K562 (cell line): ENCODE measurements around the gene JAKMIP1. TPM values are rescaled to one million over a fixed set of nuclear protein-coding genes. Genes with fewer than 3 reads are reported as not detected.

Experiments used
- ATAC-seq: fragments of 200-7000 bp; cut with Tn5 transposase; 3 replicates; pipeline ENCODE4 v1.9.1; 2020; ENCODE audit warnings: moderate library complexity
- BruUV-seq: library from RNA; stranded (reverse); fragments of 400-500 nt; replicated peaks from 2 replicates; lab custom pipeline; 2021; lab: Mats Ljungman, UMichigan
- CTCF ChIA-PET: fragments of 300-600 bp; formaldehyde crosslinking; extraction: SDS; loops from one replicate; lab custom pipeline; 2021; ENCODE audit warnings: low intra/inter-chr PET ratio; lab: Yijun Ruan, JAX
- POLR2A ChIA-PET: fragments of 300-600, 350-650 bp; sonication (Branson Sonifier 250); formaldehyde crosslinking; extraction: SDS; loops from one replicate; lab custom pipeline; 2021; ENCODE audit warnings: antibody characterized with exemption, inconsistent platforms; lab: Yijun Ruan, JAX
- DNase-seq, 4 experiments: peaks; one replicate each; pipeline versions ENCODE4 v3.0.0 to v3.0.0-alpha.2; 2011 to 2018; ENCODE audit warnings: low spot score in 3 of 4, mixed read lengths in 3 of 4; ENCODE audit errors: extremely low read depth in 1 of 4
- FAIRE-seq: peaks from 2 replicates; lab custom pipeline; 2011; peaks lifted over from hg19 to GRCh38; lab: Jason Lieb, UNC
- H2AFZ ChIP-seq: 2 replicates; pipeline ENCODE4 v1.6.0; 2011; ENCODE audit warnings: low read depth, low read length, control low read depth, inconsistent platforms
- H3K27ac ChIP-seq: fragments of 200-600 bp; 3 replicates; pipeline ENCODE4 v1.8.0; 2011; ENCODE audit warnings: low read depth, mild to moderate bottlenecking, control low read depth, inconsistent platforms, low read length, moderate library complexity, mixed read lengths; ENCODE audit errors: extremely low read depth
- H3K27me3 ChIP-seq, 2 experiments: fragments of 300-600 bp in 1 of 2; 2 replicates in 1 of 2; 3 replicates in 1 of 2; pipeline versions ENCODE4 v1.6.0 to v1.8.0; 2011; ENCODE audit warnings: inconsistent platforms in 2 of 2, low read length in 2 of 2, mild to moderate bottlenecking in 1 of 2, mixed read lengths in 1 of 2, moderate library complexity in 1 of 2; ENCODE audit not compliant: control insufficient read depth in 2 of 2, insufficient read depth in 2 of 2
- H3K36me3 ChIP-seq: fragments of 300-600 bp; 3 replicates; pipeline ENCODE4 v1.8.0; 2011; ENCODE audit warnings: mild to moderate bottlenecking, low read length, inconsistent platforms; ENCODE audit not compliant: control insufficient read depth, insufficient read depth
- H3K4me1 ChIP-seq, 2 experiments: fragments of 200-600 bp in 1 of 2; replicated peaks in 1 of 2; 2 replicates in 1 of 2; 3 replicates in 1 of 2; pipeline versions ENCODE4 v1.5.1 to v1.8.0; 2011; ENCODE audit warnings: inconsistent platforms in 2 of 2, low read length in 2 of 2, mild to moderate bottlenecking in 1 of 2, mixed read lengths in 1 of 2, moderate library complexity in 1 of 2; ENCODE audit not compliant: control insufficient read depth in 2 of 2, insufficient read depth in 2 of 2
- H3K4me2 ChIP-seq: 2 replicates; pipeline ENCODE4 v1.6.1; 2011; ENCODE audit warnings: low read length, control low read depth, inconsistent platforms, mixed read lengths; ENCODE audit not compliant: insufficient read depth
- H3K4me3 ChIP-seq: fragments of 200-600 bp; sonication (generic), shearing (Covaris generic); 2 replicates; pipeline ENCODE4 v1.5.1; 2016; ENCODE audit warnings: control low read depth, inconsistent platforms
- H3K79me2 ChIP-seq: fragments of 200-600 bp; 3 replicates; pipeline ENCODE4 v1.8.0; 2011; ENCODE audit warnings: low read length, inconsistent platforms; ENCODE audit not compliant: control insufficient read depth, insufficient read depth
- H3K9ac ChIP-seq, 2 experiments: 2 replicates each; pipeline versions ENCODE4 v1.6.0 to v1.6.1; 2011; ENCODE audit warnings: low read depth in 2 of 2, low read length in 2 of 2, control low read depth in 1 of 2, inconsistent platforms in 1 of 2, mild to moderate bottlenecking in 1 of 2, mixed read lengths in 1 of 2; ENCODE audit not compliant: insufficient read depth in 1 of 2
- H3K9me1 ChIP-seq: one replicate; pipeline ENCODE4 v1.6.0; 2011; ENCODE audit warnings: inconsistent platforms, mild to moderate bottlenecking, low read length, moderate library complexity; ENCODE audit not compliant: control insufficient read depth, insufficient read depth
- H3K9me3 ChIP-seq: replicated peaks from 2 replicates; pipeline ENCODE4 v1.5.1; 2011; ENCODE audit warnings: low read depth, low read length, inconsistent platforms; ENCODE audit not compliant: control insufficient read depth, insufficient read depth
- H4K20me1 ChIP-seq: replicated peaks from 2 replicates; pipeline ENCODE4 v1.6.1; 2011; ENCODE audit warnings: low read length, inconsistent platforms, mixed read lengths; ENCODE audit not compliant: control insufficient read depth, insufficient read depth
- KLF6 ChIP-seq: fragments of 250-450 bp; sonication (Bioruptor Pico); IDR thresholded peaks from 2 replicates; pipeline ENCODE4 v1.4.0; 2020; ENCODE audit warnings: mild to moderate bottlenecking, moderate library complexity, borderline replicate concordance
- XRCC3 ChIP-seq: fragments of 450-650 bp; IDR thresholded peaks from 2 replicates; pipeline ENCODE4 v1.6.1; 2017; ENCODE audit warnings: mild to moderate bottlenecking, moderate library complexity
- ZNF146 ChIP-seq: IDR thresholded peaks from one replicate; pipeline ENCODE4 v1.6.1; 2018; ENCODE audit warnings: missing compliant biosample characterization; ENCODE audit not compliant: unreplicated experiment
- whole genome bisulfite sequencing: fragments of 100-300 bp; shearing (Covaris generic); methylation state at CpG from one replicate; pipeline ENCODE4 v1.1.6; 2016; ENCODE audit warnings: low coverage, mixed read lengths; ENCODE audit not compliant: insufficient coverage; ENCODE audit errors: missing lambda C conversion rate; 5-methylcytosine and 5-hydroxymethylcytosine counted together
- in situ Hi-C: fragments of 300-500 bp; cut with MboI; formaldehyde crosslinking; loops from 4 replicates; pipeline ENCODE4 v1.15.0; 2018; ENCODE audit warnings: inconsistent platforms, mixed read lengths
- intact Hi-C: fragments of 100-400 bp; cut with micrococcal nuclease; formaldehyde crosslinking; loops from 2 replicates; pipeline ENCODE4 v1.14.2; 2022
- polyA plus RNA-seq, 8 experiments: library from polyadenylated mRNA; depleted of rRNA in 4 of 8; stranded (reverse) in 5 of 8; unstranded in 3 of 8; fragments of >200 nt; fragmentation: Nextera tagmentation in 2 of 8; fragmentation: Illumina TruSeq in 1 of 8; extraction: Ambion mirVana in 2 of 8; extraction: Trizol in 1 of 8; gene quantifications; 2 replicates each; pipeline versions ENCODE4 v1.2.1 to v1.2.3, GENCODE V29; 2011 to 2014; ENCODE audit warnings: inconsistent platforms in 1 of 8, missing spikeins in 1 of 8
- total RNA-seq, 7 experiments: library from RNA; depleted of rRNA in 6 of 7; stranded (reverse); fragments of >200 nt in 6 of 7; fragmentation: Illumina TruSeq in 2 of 7; extraction: Trizol in 2 of 7; gene quantifications; 2 replicates each; pipeline versions ENCODE4 v1.2.1 to v1.2.3, GENCODE V29; 2011 to 2021; ENCODE audit warnings: low replicate concordance in 1 of 7
- TF ChIP-seq, protein P1 (sequence below): fragments of 200-400 bp; formaldehyde crosslinking; IDR thresholded peaks from 2 replicates; pipeline ENCODE4 v1.6.1; 2017; ENCODE audit warnings: mild to moderate bottlenecking, low read depth, low read length, moderate library complexity
- TF ChIP-seq, protein P2 (sequence below): fragments of 450-650 bp; formaldehyde crosslinking; IDR thresholded peaks from 2 replicates; pipeline ENCODE4 v1.4.0; 2022; ENCODE audit warnings: missing genetic modification characterization

JAKMIP1 gene
- total and polyA plus RNA-seq, 9 of the 15 experiments (the other 6 are each of a cell fraction or from before 2014, with no cell fraction given) = not detected

DNA sequence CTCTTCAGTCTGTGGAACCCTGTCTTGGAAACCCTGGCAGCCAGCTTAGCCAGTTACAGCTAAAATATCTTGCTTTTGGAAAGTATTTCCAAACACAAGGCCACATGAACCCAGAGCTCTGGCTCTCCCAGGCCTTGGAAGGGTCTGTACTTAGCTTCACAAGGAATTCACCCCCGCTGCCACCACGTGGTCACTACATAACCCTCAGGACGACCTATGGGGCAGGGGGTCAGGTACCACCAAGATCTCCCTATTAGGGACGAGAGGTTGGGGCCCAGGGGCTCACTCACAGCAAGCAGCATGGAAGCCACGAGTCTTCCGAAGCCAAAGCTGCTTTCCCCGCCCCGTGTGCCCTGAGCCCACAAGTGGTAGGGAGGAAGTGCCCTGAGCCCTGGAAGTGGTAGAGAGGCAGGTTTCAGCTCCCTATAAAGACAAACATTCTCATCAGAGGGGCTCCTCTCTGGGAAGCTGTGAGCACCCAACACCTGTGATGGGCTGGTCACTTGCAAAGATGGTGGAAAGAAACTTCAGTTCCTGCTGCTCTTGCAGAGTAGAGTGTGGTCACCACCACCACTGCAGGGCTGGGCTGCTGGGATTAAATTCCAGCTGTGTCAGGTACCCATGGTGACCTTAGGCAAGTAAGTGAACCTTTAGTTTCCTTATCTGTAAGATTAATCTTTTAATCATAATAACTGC, 4.7 kb upstream of the JAKMIP1 start:
- Histone ChIP-seq H3K4me2 (no peak overlapping the region), H4K20me1 (no peaks in the 10 kb centered on the region), H3K27ac (no peak overlapping the region), H3K4me1 (peaks cover 0 to 11% of the 10 kb centered on the region in 2 experiments; a peak in 2 of 5 replicates), H3K27me3 (peaks cover 0 to 8% of the 10 kb centered on the region in 2 experiments; a peak in 1 of 5 replicates), H3K36me3 (no peaks in the 10 kb centered on the region), H3K79me2 (no peaks in the 10 kb centered on the region), H3K9me1 (no peaks in the 10 kb centered on the region), H3K9me3 (no peaks in the 10 kb centered on the region), H2AFZ (no peak overlapping the region), H3K9ac (no peak overlapping the region), H3K4me3 (no peak overlapping the region)
- POLR2A ChIA-PET = interaction anchor here (0.5 to 0.6 kb wide), 2 partner anchors 20 to 436 kb away, joined by 3 to 4 read pairs; no protein-coding TSS in a partner anchor
- in situ Hi-C loops (no loop called here), intact Hi-C loops (no loop called here)
- BruUV-seq = no TSS peak
- 0% methylated on average over 8 of the region's 8 CpGs for WGBS
- ATAC-seq (no peak), FAIRE-seq (no peak), DNase-seq (no peak)
- TF ChIP-seq, protein P1, sequence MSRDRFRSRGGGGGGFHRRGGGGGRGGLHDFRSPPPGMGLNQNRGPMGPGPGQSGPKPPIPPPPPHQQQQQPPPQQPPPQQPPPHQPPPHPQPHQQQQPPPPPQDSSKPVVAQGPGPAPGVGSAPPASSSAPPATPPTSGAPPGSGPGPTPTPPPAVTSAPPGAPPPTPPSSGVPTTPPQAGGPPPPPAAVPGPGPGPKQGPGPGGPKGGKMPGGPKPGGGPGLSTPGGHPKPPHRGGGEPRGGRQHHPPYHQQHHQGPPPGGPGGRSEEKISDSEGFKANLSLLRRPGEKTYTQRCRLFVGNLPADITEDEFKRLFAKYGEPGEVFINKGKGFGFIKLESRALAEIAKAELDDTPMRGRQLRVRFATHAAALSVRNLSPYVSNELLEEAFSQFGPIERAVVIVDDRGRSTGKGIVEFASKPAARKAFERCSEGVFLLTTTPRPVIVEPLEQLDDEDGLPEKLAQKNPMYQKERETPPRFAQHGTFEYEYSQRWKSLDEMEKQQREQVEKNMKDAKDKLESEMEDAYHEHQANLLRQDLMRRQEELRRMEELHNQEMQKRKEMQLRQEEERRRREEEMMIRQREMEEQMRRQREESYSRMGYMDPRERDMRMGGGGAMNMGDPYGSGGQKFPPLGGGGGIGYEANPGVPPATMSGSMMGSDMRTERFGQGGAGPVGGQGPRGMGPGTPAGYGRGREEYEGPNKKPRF = no peak
- TF ChIP-seq XRCC3 (no peak), KLF6 (CRISPR knock-in tag) (no peak), ZNF146 (no peak)
- TF ChIP-seq, protein P2, sequence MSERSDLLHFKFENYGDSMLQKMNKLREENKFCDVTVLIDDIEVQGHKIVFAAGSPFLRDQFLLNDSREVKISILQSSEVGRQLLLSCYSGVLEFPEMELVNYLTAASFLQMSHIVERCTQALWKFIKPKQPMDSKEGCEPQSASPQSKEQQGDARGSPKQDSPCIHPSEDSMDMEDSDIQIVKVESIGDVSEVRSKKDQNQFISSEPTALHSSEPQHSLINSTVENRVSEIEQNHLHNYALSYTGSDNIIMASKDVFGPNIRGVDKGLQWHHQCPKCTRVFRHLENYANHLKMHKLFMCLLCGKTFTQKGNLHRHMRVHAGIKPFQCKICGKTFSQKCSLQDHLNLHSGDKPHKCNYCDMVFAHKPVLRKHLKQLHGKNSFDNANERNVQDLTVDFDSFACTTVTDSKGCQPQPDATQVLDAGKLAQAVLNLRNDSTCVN (CRISPR knock-in tag) = no peak
- CTCF ChIA-PET = no interaction called here
